H9 (cell line): ENCODE data around the gene SPINT2. TPM values are rescaled to one million over a fixed set of nuclear protein-coding genes. Genes with fewer than 3 reads are reported as not detected.

Experiments used
- DNase-seq: peaks from one replicate; pipeline ENCODE4 v3.0.0-alpha.2; 2017
- H2AFZ ChIP-seq: one replicate; pipeline ENCODE4 v1.6.1; 2013; ENCODE audit warnings: mild to moderate bottlenecking, low read length, control low read depth, moderate library complexity
- H2AK5ac ChIP-seq: 2 replicates; pipeline ENCODE4 v1.6.1; 2013; ENCODE audit warnings: low read length, control low read depth, mixed read lengths; ENCODE audit not compliant: insufficient read length
- H2BK120ac ChIP-seq: one replicate; pipeline ENCODE4 v1.6.1; 2013; ENCODE audit warnings: low read depth, mild to moderate bottlenecking, low read length, control low read depth, inconsistent platforms; ENCODE audit not compliant: poor library complexity, severe bottlenecking
- H2BK12ac ChIP-seq: 2 replicates; pipeline ENCODE4 v1.6.1; 2013; ENCODE audit warnings: low read length, control low read depth, mixed read lengths, low read depth; ENCODE audit not compliant: insufficient read length
- H2BK15ac ChIP-seq: 2 replicates; pipeline ENCODE4 v1.6.1; 2013; ENCODE audit warnings: low read depth, low read length, control low read depth
- H2BK20ac ChIP-seq: one replicate; pipeline ENCODE4 v1.6.1; 2013; ENCODE audit warnings: low read depth, mild to moderate bottlenecking, low read length, control low read depth, inconsistent platforms; ENCODE audit not compliant: poor library complexity, severe bottlenecking
- H2BK5ac ChIP-seq: 2 replicates; pipeline ENCODE4 v1.6.1; 2013; ENCODE audit warnings: low read length, control low read depth, mixed read lengths; ENCODE audit not compliant: insufficient read length
- H3K14ac ChIP-seq: 2 replicates; pipeline ENCODE4 v1.6.1; 2013; ENCODE audit warnings: low read length, control low read depth; ENCODE audit not compliant: insufficient read depth
- H3K18ac ChIP-seq: 2 replicates; pipeline ENCODE4 v1.6.1; 2013; ENCODE audit warnings: low read depth, mild to moderate bottlenecking, mixed read lengths, low read length, control low read depth; ENCODE audit not compliant: insufficient read length
- H3K23ac ChIP-seq: 2 replicates; pipeline ENCODE4 v1.6.1; 2013; ENCODE audit warnings: low read length, control low read depth, mixed read lengths, low read depth; ENCODE audit not compliant: insufficient read length
- H3K23me2 ChIP-seq: 2 replicates; pipeline ENCODE4 v1.6.1; 2013; ENCODE audit warnings: low read depth, mild to moderate bottlenecking, mixed read lengths, low read length, control low read depth; ENCODE audit not compliant: insufficient read length, poor library complexity, severe bottlenecking
- H3K27ac ChIP-seq: 2 replicates; pipeline ENCODE4 v1.5.1; 2013; ENCODE audit warnings: low read length, control low read depth, mixed read lengths, low read depth; ENCODE audit not compliant: insufficient read length
- H3K27me3 ChIP-seq: 2 replicates; pipeline ENCODE4 v1.6.1; 2013; ENCODE audit warnings: low read length, control low read depth, inconsistent platforms; ENCODE audit not compliant: insufficient read depth
- H3K4ac ChIP-seq: 2 replicates; pipeline ENCODE4 v1.6.1; 2013; ENCODE audit warnings: low read depth, mild to moderate bottlenecking, control low read depth, inconsistent platforms, low read length, moderate library complexity
- H3K4me1 ChIP-seq: 2 replicates; pipeline ENCODE4 v1.6.1; 2013; ENCODE audit warnings: low read length, control low read depth, inconsistent platforms; ENCODE audit not compliant: insufficient read depth
- H3K4me2 ChIP-seq: 2 replicates; pipeline ENCODE4 v1.6.1; 2013; ENCODE audit warnings: low read length, control low read depth, mixed read lengths; ENCODE audit not compliant: insufficient read length, insufficient read depth
- H3K56ac ChIP-seq: 2 replicates; pipeline ENCODE4 v1.6.1; 2013; ENCODE audit warnings: low read depth, mild to moderate bottlenecking, mixed read lengths, low read length, control low read depth; ENCODE audit not compliant: insufficient read length
- H3K79me1 ChIP-seq: 2 replicates; pipeline ENCODE4 v1.6.1; 2013; ENCODE audit warnings: low read depth, mild to moderate bottlenecking, moderate library complexity, low read length, control low read depth, inconsistent platforms; ENCODE audit not compliant: insufficient read depth, poor library complexity, severe bottlenecking
- H3K79me2 ChIP-seq: 2 replicates; pipeline ENCODE4 v1.6.1; 2013; ENCODE audit warnings: low read length, control low read depth, inconsistent platforms; ENCODE audit not compliant: insufficient read depth
- H3K9ac ChIP-seq: 2 replicates; pipeline ENCODE4 v1.6.1; 2013; ENCODE audit warnings: low read length, control low read depth, mixed read lengths; ENCODE audit not compliant: insufficient read length; ENCODE audit errors: extremely low read depth
- H3K9me3 ChIP-seq: one replicate; pipeline ENCODE4 v1.6.1; 2013; ENCODE audit warnings: low read depth, low read length, inconsistent platforms; ENCODE audit not compliant: control insufficient read depth
- H3T11ph ChIP-seq: one replicate; pipeline ENCODE4 v1.6.1; 2013; ENCODE audit warnings: mild to moderate bottlenecking, low read length, control low read depth, inconsistent platforms
- H4K20me1 ChIP-seq: one replicate; pipeline ENCODE4 v1.6.1; 2013; ENCODE audit not compliant: control insufficient read depth, insufficient read length, insufficient read depth
- H4K5ac ChIP-seq: 2 replicates; pipeline ENCODE4 v1.6.1; 2013; ENCODE audit warnings: low read depth, mild to moderate bottlenecking, mixed read lengths, low read length, control low read depth; ENCODE audit not compliant: insufficient read length
- H4K8ac ChIP-seq: replicated peaks from 2 replicates; pipeline ENCODE4 v1.6.1; 2013; ENCODE audit warnings: low read length, control low read depth, mixed read lengths, low read depth; ENCODE audit not compliant: insufficient read length
- H4K91ac ChIP-seq: 2 replicates; pipeline ENCODE4 v1.6.1; 2013; ENCODE audit warnings: low read depth, mild to moderate bottlenecking, moderate library complexity, mixed read lengths, low read length, control low read depth; ENCODE audit not compliant: insufficient read length
- H3K27ac Mint-ChIP-seq, 3 experiments: 2 replicates in 2 of 3; 3 replicates in 1 of 3; pipeline ENCODE4 v1.8.0; 2020 to 2021; ENCODE audit warnings: mixed read lengths in 3 of 3, mild to moderate bottlenecking in 1 of 3, moderate library complexity in 1 of 3
- H3K27me3 Mint-ChIP-seq: 2 replicates; pipeline ENCODE4 v1.8.0; 2021; ENCODE audit warnings: low read depth, mild to moderate bottlenecking, moderate library complexity, mixed read lengths
- H3K36me3 Mint-ChIP-seq, 3 experiments: 2 replicates in 2 of 3; 3 replicates in 1 of 3; pipeline ENCODE4 v1.8.0; 2020 to 2021; ENCODE audit warnings: low read depth in 3 of 3, mixed read lengths in 3 of 3; ENCODE audit not compliant: insufficient read depth in 1 of 3
- H3K4me1 Mint-ChIP-seq, 2 experiments: 2 replicates each; pipeline ENCODE4 v1.8.0; 2020; ENCODE audit warnings: mixed read lengths in 2 of 2
- H3K4me3 Mint-ChIP-seq, 2 experiments: 2 replicates in 1 of 2; 3 replicates in 1 of 2; pipeline ENCODE4 v1.8.0; 2020 to 2021; ENCODE audit warnings: mild to moderate bottlenecking in 2 of 2, mixed read lengths in 2 of 2, moderate library complexity in 1 of 2
- H3K9me3 Mint-ChIP-seq, 2 experiments: 2 replicates in 1 of 2; 3 replicates in 1 of 2; pipeline ENCODE4 v1.8.0; 2020; ENCODE audit warnings: mild to moderate bottlenecking in 2 of 2, mixed read lengths in 2 of 2, moderate library complexity in 1 of 2
- CTCF ChIP-seq: fragments of 200-600 bp; sonication (generic); conservative IDR thresholded peaks from 3 replicates; pipeline ENCODE4 v1.8.0; 2021; ENCODE audit warnings: antibody characterized with exemption, mild to moderate bottlenecking
- WGBS: extraction: QIAGEN DNeasy Blood & Tissue Kit; methylation state at CpG from one replicate; pipeline ENCODE4 v1.1.7; 2013; ENCODE audit warnings: missing lambda C conversion rate, low lambda C conversion rate, mixed read lengths; ENCODE audit not compliant: insufficient read length; ENCODE audit errors: extremely low coverage; 5-methylcytosine and 5-hydroxymethylcytosine counted together
- total RNA-seq: library from RNA; stranded (reverse); gene quantifications from 2 replicates; pipeline ENCODE4 v1.2.1, GENCODE V29; 2021

SPINT2 gene
- total RNA-seq, 1 experiment from 2014 or later: 283 TPM

DNA sequence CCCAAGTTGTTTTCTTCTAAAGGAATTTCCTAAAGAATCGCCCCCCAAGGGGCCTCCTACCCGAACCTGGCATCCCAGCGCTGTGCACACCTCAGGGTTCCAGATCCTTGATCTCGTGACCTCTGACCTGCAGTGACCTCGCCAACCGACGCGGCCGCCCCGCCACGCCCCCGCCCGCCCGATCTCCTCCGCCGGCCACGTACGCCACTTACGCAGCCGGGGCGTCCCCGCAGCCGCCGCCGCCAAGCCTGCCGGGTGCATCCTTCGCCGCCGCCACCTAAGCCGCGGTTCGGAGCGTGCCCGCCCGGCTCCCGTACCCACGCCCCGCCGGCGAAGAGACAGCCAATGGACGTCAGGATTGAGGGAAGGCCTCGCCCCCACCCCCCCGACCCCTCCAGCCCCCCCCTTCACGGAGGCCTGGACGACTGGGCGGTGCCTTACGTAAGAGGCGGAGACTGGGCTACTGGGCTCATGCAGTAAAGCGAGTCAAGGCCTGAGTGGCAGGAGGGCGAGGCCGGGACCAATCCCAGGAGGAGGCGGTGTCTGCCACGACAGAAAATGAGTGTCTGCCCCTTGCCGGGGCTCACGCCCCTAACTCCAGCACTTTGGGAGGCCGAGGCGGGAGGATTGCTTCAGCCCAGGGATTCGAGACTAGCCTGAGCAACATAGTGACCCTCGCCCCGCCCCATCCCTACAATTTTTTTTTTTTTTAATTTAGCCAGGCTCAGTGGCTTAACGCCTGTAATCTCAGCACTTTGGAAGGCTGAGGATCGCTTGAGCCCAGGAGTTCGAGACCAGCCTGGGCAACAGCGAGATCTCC, 51.5 kb downstream of the SPINT2 start, which contains the start of gene YIF1B:
Gene YIF1B (minus strand): TSS at position 291 of the 820 bp plus-strand sequence. CDS start 30 bp downstream, at position 261.
- Histone ChIP-seq H3T11ph (no peak within 1 kb of the TSS), H3K14ac (peak within 1 kb of the TSS; percentile 32; the same call in 1 of the 2 replicates), H2AK5ac (no peak within 1 kb of the TSS), H3K4me2 (peak within 1 kb of the TSS; percentile 65), H2BK20ac (no peak within 1 kb of the TSS), H3K56ac (no peak within 1 kb of the TSS), H3K18ac (peak within 1 kb of the TSS; percentile 53), H3K23ac (no peak within 1 kb of the TSS), H2AFZ (peak within 1 kb of the TSS; percentile 75), H3K23me2 (peaks cover 20% of the 10 kb centered on the region), H3K9ac (peak within 1 kb of the TSS; percentile 21), H4K91ac (no peak within 1 kb of the TSS), H3K4me1 (no peaks in the 10 kb centered on the region; the same call in 1 of the 2 replicates), H2BK5ac (no peak within 1 kb of the TSS), H3K4ac (no peak within 1 kb of the TSS; the same call in 1 of the 2 replicates), H3K79me1 (no peaks in the 10 kb centered on the region), H2BK120ac (no peak within 1 kb of the TSS), H4K20me1 (no peaks in the 10 kb centered on the region), H3K79me2 (no peaks in the 10 kb centered on the region), H3K27ac (peak within 1 kb of the TSS; percentile 38), H3K9me3 (no peaks in the 10 kb centered on the region), H3K27me3 (peaks cover 9% of the 10 kb centered on the region; the same call in 1 of the 2 replicates), H4K8ac (no peak within 1 kb of the TSS), H2BK12ac (no peak within 1 kb of the TSS), H2BK15ac (no peak within 1 kb of the TSS), H4K5ac (no peak within 1 kb of the TSS)
- Mint-ChIP-seq H3K27me3 (peaks cover 42% of the 10 kb centered on the region), H3K4me3 (peak within 1 kb of the TSS; percentile 83 to 91), H3K9me3 (no peaks in the 10 kb centered on the region; a peak in 1 of 5 replicates), H3K36me3 (no peaks in the 10 kb centered on the region), H3K4me1 (peaks cover 16 to 30% of the 10 kb centered on the region in 2 experiments), H3K27ac (peak within 1 kb of the TSS; percentile 84 to 95 (median 91))
- TF ChIP-seq CTCF: no peak
- peak; percentile 99 for DNase-seq
- no CpG with 5 or more reads among the region's 64 CpGs for WGBS
